ENCODE results near the gene HIGD2A.

Gene HIGD2A

GRCh38 chr5:176359658-176360057 lies 28.9 kb upstream of the HIGD2A start:
- Histone ChIP-seq H3K27ac (no peak overlapping the region), H3K27me3 (replicated peaks) (no peaks in the 10 kb centered on the region), H3K4me3 (ENCODE audit: low read depth, low read length) (no peak overlapping the region), H3K36me3 (replicated peaks) (peaks cover 16% of the 10 kb centered on the region)
- TF ChIP-seq CTCF (IDR thresholded peaks at IDR 0.05; ENCODE audit: low read depth, low read length, missing control alignments) = no peak
- in situ Hi-C loops (cut with HindIII; ENCODE audit: low pct_ligation_motif_present, low sequenced_read_pairs) = no loop called here
- DNase-seq = no peak

GRCh38 chr5:176360894-176361436 lies 27.6 kb upstream of the HIGD2A start:
- TF ChIP-seq CTCF (IDR thresholded peaks at IDR 0.05; ENCODE audit: low read depth, low read length, missing control alignments) = no peak
- Histone ChIP-seq H3K27me3 (replicated peaks) (no peaks in the 10 kb centered on the region), H3K36me3 (replicated peaks) (peaks cover 11% of the 10 kb centered on the region), H3K4me3 (ENCODE audit: low read depth, low read length) (peak overlapping the region; percentile 96), H3K27ac (peak overlapping the region; percentile 36)
- in situ Hi-C loops (cut with HindIII; ENCODE audit: low pct_ligation_motif_present, low sequenced_read_pairs) = no loop called here
- DNase-seq = peak; percentile 11

- Histone ChIP-seq H3K27ac (peak within 1 kb of the TSS; percentile 36), H3K4me3 (ENCODE audit: low read depth, low read length) (peak within 1 kb of the TSS; percentile 96), H3K36me3 (replicated peaks) (peaks cover 8% of the 10 kb centered on the region), H3K27me3 (replicated peaks) (no peaks in the 10 kb centered on the region)
- in situ Hi-C loops (cut with HindIII; ENCODE audit: low pct_ligation_motif_present, low sequenced_read_pairs) = no loop called here
- DNase-seq = peak; percentile 94
- peak; percentile 36 for TF ChIP-seq CTCF (IDR thresholded peaks at IDR 0.05; ENCODE audit: low read depth, low read length, missing control alignments)
Measured at GRCh38 chr5:176361437-176362232, 26.9 kb upstream of the HIGD2A start, which contains the start of gene KIAA1191. Gene KIAA1191 (minus strand): TSS chr5:176361764. CDS start chr5:176359508, 2,256 bp downstream.

- peaks cover 5% of the 10 kb centered on the region for H3K36me3 ChIP-seq (replicated peaks)
- H3K27me3 ChIP-seq (replicated peaks) = no peaks in the 10 kb centered on the region
- H3K4me3 ChIP-seq (ENCODE audit: low read depth, low read length) = peak overlapping the region; percentile 96
- no peak overlapping the region for H3K27ac ChIP-seq
- in situ Hi-C loops (cut with HindIII; ENCODE audit: low pct_ligation_motif_present, low sequenced_read_pairs) = no loop called here
- no peak for TF ChIP-seq CTCF (IDR thresholded peaks at IDR 0.05; ENCODE audit: low read depth, low read length, missing control alignments)
- no peak for DNase-seq
Measured at GRCh38 chr5:176362233-176362490, 26.4 kb upstream of the HIGD2A start.

GRCh38 chr5:176364765-176365350 lies 23.7 kb upstream of the HIGD2A start:
- Histone ChIP-seq H3K27ac (no peak overlapping the region), H3K4me3 (ENCODE audit: low read depth, low read length) (peak overlapping the region; percentile 74), H3K27me3 (replicated peaks) (no peaks in the 10 kb centered on the region), H3K36me3 (replicated peaks) (peaks cover 7% of the 10 kb centered on the region)
- TF ChIP-seq CTCF (IDR thresholded peaks at IDR 0.05; ENCODE audit: low read depth, low read length, missing control alignments) = peak; percentile 13
- in situ Hi-C loops (cut with HindIII; ENCODE audit: low pct_ligation_motif_present, low sequenced_read_pairs) = no loop called here
- DNase-seq = no peak

All from brain microvascular endothelial cell (primary cell).